BE2C (cell line): ENCODE measurements around the gene ADAMTS5.
A peak's percentile ranks its signal among the peaks of the same experiment; 100 is the strongest.

ENCODE experiments used
- DNase-seq: peaks from one replicate; pipeline ENCODE4 v3.0.0-alpha.2; 2020
- H3K27me3 ChIP-seq: fragments of 250-450 bp; sonication (Bioruptor Pico); 2 replicates; pipeline ENCODE4 v1.5.1; 2020; ENCODE audit warnings: mild to moderate bottlenecking
- H3K36me3 ChIP-seq: fragments of 250-450 bp; sonication (Bioruptor Pico); 2 replicates; pipeline ENCODE4 v1.5.1; 2020; ENCODE audit warnings: mild to moderate bottlenecking
- H3K4me1 ChIP-seq: fragments of 250-450 bp; sonication (Bioruptor Pico); 2 replicates; pipeline ENCODE4 v1.5.1; 2020
- H3K4me3 ChIP-seq: 2 replicates; pipeline ENCODE4 v1.5.1; 2011; ENCODE audit warnings: low read depth, low read length
- H3K9me3 ChIP-seq: fragments of 250-450 bp; sonication (Bioruptor Pico); 2 replicates; pipeline ENCODE4 v1.5.1; 2020
- CTCF ChIP-seq: IDR thresholded peaks from 2 replicates; pipeline ENCODE4 v1.5.1; 2012; ENCODE audit warnings: mild to moderate bottlenecking, low read depth, low read length

Gene ADAMTS5

DNA sequence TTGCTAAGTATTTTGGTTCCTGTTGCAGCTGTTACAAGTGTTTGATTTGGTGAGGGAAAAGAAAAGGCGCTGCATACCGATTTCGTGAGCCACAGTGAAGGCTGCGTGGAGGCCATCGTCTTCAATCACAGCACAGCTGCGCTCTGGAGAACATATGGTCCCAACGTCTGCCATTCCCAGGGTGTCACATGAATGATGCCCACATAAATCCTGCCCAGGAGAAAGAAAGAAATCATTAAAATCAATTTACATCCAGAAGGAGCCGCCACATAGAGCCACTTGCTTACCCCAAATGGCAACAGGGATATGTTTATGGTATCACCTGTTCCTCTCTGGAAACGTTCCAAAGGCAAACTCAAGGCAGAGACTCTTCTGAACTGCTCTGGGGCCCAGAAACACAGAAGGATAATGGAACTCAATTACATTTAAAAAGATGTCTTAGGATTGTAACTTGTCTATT is 12.2 kb downstream of the ADAMTS5 start:
- no peaks in the 10 kb centered on the region for H3K9me3 ChIP-seq
- no peak for TF ChIP-seq CTCF
- H3K4me3 ChIP-seq = no peak overlapping the region
- H3K4me1 ChIP-seq = peaks cover 3% of the 10 kb centered on the region
- no peaks in the 10 kb centered on the region for H3K36me3 ChIP-seq
- DNase-seq = no peak
- no peaks in the 10 kb centered on the region for H3K27me3 ChIP-seq

DNA sequence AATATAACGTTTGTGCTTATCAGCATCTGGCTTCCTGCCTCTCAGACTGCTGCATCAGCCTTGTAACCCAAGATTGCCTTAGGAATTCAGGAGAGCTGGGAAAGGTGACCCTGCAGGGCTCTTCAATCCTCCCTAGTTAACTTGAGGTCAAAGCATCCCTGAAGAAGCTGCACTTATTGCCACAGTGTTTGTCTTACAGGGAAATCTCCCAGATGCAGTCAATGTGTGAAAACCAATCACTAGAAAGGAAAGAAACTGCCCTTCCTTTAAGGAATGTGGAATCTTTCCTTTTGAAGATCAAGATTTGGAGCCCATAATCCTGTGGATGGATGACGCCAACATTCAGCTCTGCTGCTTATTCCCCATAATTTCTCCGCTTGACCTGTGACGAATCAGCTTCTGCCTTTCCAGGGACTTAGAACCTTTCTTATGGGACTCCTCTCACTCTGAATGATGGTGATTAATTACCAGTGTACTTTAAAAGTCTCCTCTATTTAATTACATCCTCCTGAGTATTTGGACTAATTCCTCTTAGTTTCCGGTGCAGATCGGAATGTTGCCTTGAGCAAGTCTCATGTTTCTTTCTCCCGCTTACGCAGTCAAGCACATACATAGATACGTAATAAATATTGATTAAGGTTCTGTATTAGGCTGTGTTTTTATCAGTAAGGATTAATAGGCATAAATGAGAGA is 14.4 kb downstream of the ADAMTS5 start:
- Histone ChIP-seq H3K9me3 (no peaks in the 10 kb centered on the region), H3K4me1 (peaks cover 3% of the 10 kb centered on the region), H3K4me3 (peak overlapping the region; percentile 4; the same call in 1 of the 2 replicates), H3K36me3 (no peaks in the 10 kb centered on the region), H3K27me3 (no peaks in the 10 kb centered on the region)
- DNase-seq = no peak
- no peak for TF ChIP-seq CTCF

GRCh38 chr21:26949830-26950229 is 17.1 kb downstream of the ADAMTS5 start:
- no peaks in the 10 kb centered on the region for H3K9me3 ChIP-seq
- H3K27me3 ChIP-seq = no peaks in the 10 kb centered on the region
- no peaks in the 10 kb centered on the region for H3K36me3 ChIP-seq
- peaks cover 3% of the 10 kb centered on the region for H3K4me1 ChIP-seq
- TF ChIP-seq CTCF = no peak
- H3K4me3 ChIP-seq = no peak overlapping the region
- DNase-seq = no peak

DNA sequence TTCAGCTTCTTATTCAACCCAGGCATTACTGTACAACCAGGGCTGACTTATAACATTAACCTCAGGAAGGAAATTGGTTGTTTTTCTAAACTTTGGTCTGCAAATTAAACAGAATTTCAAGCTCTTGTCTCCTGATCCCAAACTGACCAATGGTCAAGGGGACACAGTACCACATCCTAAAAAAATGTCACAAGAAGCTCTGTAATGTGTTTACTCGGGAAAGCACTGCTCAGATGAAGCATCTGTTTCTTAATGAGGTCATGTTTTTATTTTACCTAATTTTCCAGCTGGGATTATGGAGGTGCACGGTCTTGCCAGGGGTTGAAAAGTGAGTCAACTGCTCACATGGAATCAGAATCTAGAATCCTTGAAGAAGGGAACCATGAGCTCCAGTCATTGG is 18.7 kb downstream of the ADAMTS5 start:
- H3K4me1 ChIP-seq = peaks cover 3% of the 10 kb centered on the region
- H3K9me3 ChIP-seq = no peaks in the 10 kb centered on the region
- no peak for TF ChIP-seq CTCF
- DNase-seq = no peak
- no peaks in the 10 kb centered on the region for H3K36me3 ChIP-seq
- no peak overlapping the region for H3K4me3 ChIP-seq
- no peaks in the 10 kb centered on the region for H3K27me3 ChIP-seq

GRCh38 chr21:26946744-26947446 is 20.0 kb downstream of the ADAMTS5 start:
- Histone ChIP-seq H3K36me3 (no peaks in the 10 kb centered on the region), H3K4me1 (no peaks in the 10 kb centered on the region; the same call in 1 of the 2 replicates), H3K4me3 (no peak overlapping the region), H3K9me3 (no peaks in the 10 kb centered on the region), H3K27me3 (no peaks in the 10 kb centered on the region)
- no peak for DNase-seq
- no peak for TF ChIP-seq CTCF
